Astrocyte of the hippocampus (primary cell): ENCODE results near the gene TUBA8.

Experiments used
- DNase-seq: peaks from one replicate; pipeline ENCODE4 v3.0.0; 2011; ENCODE audit warnings: low read depth, low spot score

TUBA8 gene

GRCh38 chr22:18077087-18077638 is 33.4 kb upstream of the TUBA8 start:
- DNase-seq: no peak

- peak; percentile 98 for DNase-seq
Observed at GRCh38 chr22:18077639-18078328, 32.8 kb upstream of the TUBA8 start, which contains the start of gene PEX26. PEX26 (plus strand) TSS chr22:18077990; CDS start chr22:18078377, 387 bp downstream.

GRCh38 chr22:18078329-18079041 is 32.1 kb upstream of the TUBA8 start:
- peak; percentile 53 for DNase-seq

- DNase-seq: no peak
Observed at GRCh38 chr22:18079706-18080233, 30.8 kb upstream of the TUBA8 start.

GRCh38 chr22:18081416-18081815 is 29.2 kb upstream of the TUBA8 start:
- DNase-seq: no peak

GRCh38 chr22:18082467-18082866 is 28.1 kb upstream of the TUBA8 start:
- no peak for DNase-seq

- no peak for DNase-seq
Observed at GRCh38 chr22:18083406-18083805, 27.2 kb upstream of the TUBA8 start.

- no peak for DNase-seq
Observed at GRCh38 chr22:18085188-18085587, 25.4 kb upstream of the TUBA8 start.

GRCh38 chr22:18087350-18087855 is 23.2 kb upstream of the TUBA8 start:
- DNase-seq: no peak

GRCh38 chr22:18088825-18089568 is 21.6 kb upstream of the TUBA8 start:
- no peak for DNase-seq

- no peak for DNase-seq
Observed at GRCh38 chr22:18090286-18090685, 20.3 kb upstream of the TUBA8 start.

GRCh38 chr22:18091478-18091877 is 19.1 kb upstream of the TUBA8 start:
- no peak for DNase-seq

GRCh38 chr22:18091916-18092526 is 18.6 kb upstream of the TUBA8 start:
- peak; percentile 74 for DNase-seq

- no peak for DNase-seq
Observed at GRCh38 chr22:18093661-18094060, 16.9 kb upstream of the TUBA8 start.

- DNase-seq: no peak
Observed at GRCh38 chr22:18095101-18095805, 15.4 kb upstream of the TUBA8 start.

- no peak for DNase-seq
Observed at GRCh38 chr22:18096823-18097222, 13.8 kb upstream of the TUBA8 start.

GRCh38 chr22:18100781-18101180 is 9.8 kb upstream of the TUBA8 start:
- DNase-seq: no peak

- DNase-seq: no peak
Observed at GRCh38 chr22:18101536-18101935, 9.1 kb upstream of the TUBA8 start.

- peak; percentile 13 for DNase-seq
Observed at GRCh38 chr22:18103527-18104269, 6.9 kb upstream of the TUBA8 start.

GRCh38 chr22:18104566-18104965 is 6.0 kb upstream of the TUBA8 start:
- peak; percentile 11 for DNase-seq
